ENCODE results near the gene KAT8.

DNA sequence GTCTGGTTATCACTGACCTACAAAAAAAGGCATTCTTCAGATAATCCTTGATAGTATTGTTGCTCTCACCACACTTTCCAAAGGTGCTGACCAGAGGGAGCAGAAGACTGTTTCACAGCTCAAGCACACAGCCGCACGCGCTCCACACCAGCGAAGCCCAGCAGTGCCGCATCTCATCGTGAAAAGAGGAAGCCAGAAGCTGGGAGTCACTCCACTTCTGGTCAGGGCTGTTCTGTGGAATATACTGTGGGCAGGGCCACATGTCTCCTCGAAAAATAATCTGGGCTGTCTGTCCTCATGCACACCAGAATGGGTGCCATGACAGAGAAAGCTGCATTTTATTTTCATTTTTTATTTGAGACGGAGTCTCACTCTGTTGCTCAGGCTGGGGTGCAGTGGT, 39.7 kb downstream of the KAT8 start:
- TF ChIP-seq, protein P1, sequence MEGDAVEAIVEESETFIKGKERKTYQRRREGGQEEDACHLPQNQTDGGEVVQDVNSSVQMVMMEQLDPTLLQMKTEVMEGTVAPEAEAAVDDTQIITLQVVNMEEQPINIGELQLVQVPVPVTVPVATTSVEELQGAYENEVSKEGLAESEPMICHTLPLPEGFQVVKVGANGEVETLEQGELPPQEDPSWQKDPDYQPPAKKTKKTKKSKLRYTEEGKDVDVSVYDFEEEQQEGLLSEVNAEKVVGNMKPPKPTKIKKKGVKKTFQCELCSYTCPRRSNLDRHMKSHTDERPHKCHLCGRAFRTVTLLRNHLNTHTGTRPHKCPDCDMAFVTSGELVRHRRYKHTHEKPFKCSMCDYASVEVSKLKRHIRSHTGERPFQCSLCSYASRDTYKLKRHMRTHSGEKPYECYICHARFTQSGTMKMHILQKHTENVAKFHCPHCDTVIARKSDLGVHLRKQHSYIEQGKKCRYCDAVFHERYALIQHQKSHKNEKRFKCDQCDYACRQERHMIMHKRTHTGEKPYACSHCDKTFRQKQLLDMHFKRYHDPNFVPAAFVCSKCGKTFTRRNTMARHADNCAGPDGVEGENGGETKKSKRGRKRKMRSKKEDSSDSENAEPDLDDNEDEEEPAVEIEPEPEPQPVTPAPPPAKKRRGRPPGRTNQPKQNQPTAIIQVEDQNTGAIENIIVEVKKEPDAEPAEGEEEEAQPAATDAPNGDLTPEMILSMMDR (IDR thresholded peaks at IDR 0.05) = no peak
- no peak for TF ChIP-seq POLR2A (IDR thresholded peaks at IDR 0.05)
